Lower lobe of right lung (tissue), 2 donors: ENCODE data around the gene DHX8. TPM values are rescaled to one million over a fixed set of nuclear protein-coding genes. Genes with fewer than 3 reads are reported as not detected.

ENCODE experiments used
- ATAC-seq, 2 donors: fragments of 200-7000 bp; cut with Tn5 transposase; one replicate each; pipeline ENCODE4 v1.9.1; 2020 to 2022; ENCODE audit warnings: mild to moderate bottlenecking in 2 of 2, moderate library complexity in 2 of 2
- DNase-seq: peaks from one replicate; pipeline ENCODE4 v3.0.0-alpha.2; 2020
- H3K27ac ChIP-seq: fragments of 200-600 bp; one replicate; pipeline ENCODE4 v1.8.0; 2022
- H3K27me3 ChIP-seq: fragments of 200-600 bp; one replicate; pipeline ENCODE4 v1.8.0; 2022; ENCODE audit warnings: low read depth
- H3K36me3 ChIP-seq: fragments of 200-600 bp; one replicate; pipeline ENCODE4 v1.8.0; 2022; ENCODE audit warnings: mild to moderate bottlenecking
- H3K4me1 ChIP-seq: fragments of 200-600 bp; one replicate; pipeline ENCODE4 v1.8.0; 2022
- H3K4me3 ChIP-seq: fragments of 200-600 bp; one replicate; pipeline ENCODE4 v1.8.0; 2022; ENCODE audit warnings: mild to moderate bottlenecking
- H3K9me3 ChIP-seq: fragments of 200-600 bp; one replicate; pipeline ENCODE4 v1.8.0; 2022
- CTCF ChIP-seq: fragments of 200-600 bp; IDR thresholded peaks from one replicate; pipeline ENCODE4 v1.8.0; 2022; ENCODE audit warnings: antibody characterized with exemption, mild to moderate bottlenecking
- intact Hi-C: fragments of 100-400 bp; cut with DNase I; formaldehyde crosslinking; loops from one replicate; pipeline ENCODE4 v1.11.0; 2022
- total RNA-seq: library from RNA; stranded (reverse); fragmentation: NEBNext Ultra II Directional; extraction: Animal tissue kit (Norgen Biotek cat#: 25700); gene quantifications from one replicate; pipeline ENCODE4 v1.2.1, GENCODE V29; 2021
- donor health status: DM: no; HTN: yes; CAD: no; lungs with severe emphysema.

The DHX8 gene
- total RNA-seq, 1 donor from 2014 or later = 56.7 TPM

- no peak for TF ChIP-seq CTCF
- Histone ChIP-seq H3K9me3 (no peaks in the 10 kb centered on the region), H3K36me3 (no peaks in the 10 kb centered on the region), H3K4me1 (peaks cover 12% of the 10 kb centered on the region), H3K4me3 (no peak overlapping the region), H3K27me3 (no peaks in the 10 kb centered on the region), H3K27ac (no peak overlapping the region)
- ATAC-seq (peak in 1 of 2 donors; percentile 38), DNase-seq (no peak)
- intact Hi-C loops = no loop called here
Measured at GRCh38 chr17:43552229-43552837, 68.6 kb downstream of the DHX8 start.

GRCh38 chr17:43553573-43553972 is 69.8 kb downstream of the DHX8 start:
- ATAC-seq (no peak), DNase-seq (no peak)
- no peaks in the 10 kb centered on the region for H3K27me3 ChIP-seq
- TF ChIP-seq CTCF = no peak
- no peak overlapping the region for H3K4me3 ChIP-seq
- H3K27ac ChIP-seq = no peak overlapping the region
- H3K36me3 ChIP-seq = no peaks in the 10 kb centered on the region
- H3K9me3 ChIP-seq = no peaks in the 10 kb centered on the region
- intact Hi-C loops = no loop called here
- H3K4me1 ChIP-seq = peaks cover 12% of the 10 kb centered on the region

GRCh38 chr17:43554857-43555256 is 71.1 kb downstream of the DHX8 start:
- intact Hi-C loops = no loop called here
- H3K27me3 ChIP-seq = no peaks in the 10 kb centered on the region
- ATAC-seq (no peak), DNase-seq (no peak)
- no peak overlapping the region for H3K4me3 ChIP-seq
- H3K27ac ChIP-seq = no peak overlapping the region
- no peak for TF ChIP-seq CTCF
- peaks cover 12% of the 10 kb centered on the region for H3K4me1 ChIP-seq
- no peaks in the 10 kb centered on the region for H3K9me3 ChIP-seq
- H3K36me3 ChIP-seq = no peaks in the 10 kb centered on the region

- no peak overlapping the region for H3K27ac ChIP-seq
- H3K4me3 ChIP-seq = no peak overlapping the region
- no peaks in the 10 kb centered on the region for H3K27me3 ChIP-seq
- intact Hi-C loops = no loop called here
- H3K9me3 ChIP-seq = no peaks in the 10 kb centered on the region
- no peaks in the 10 kb centered on the region for H3K36me3 ChIP-seq
- H3K4me1 ChIP-seq = peaks cover 12% of the 10 kb centered on the region
- no peak for TF ChIP-seq CTCF
- peak; percentile 84 to 87 for ATAC-seq
- DNase-seq = peak; percentile 65
Measured at GRCh38 chr17:43556292-43556691, 72.5 kb downstream of the DHX8 start.

GRCh38 chr17:43558805-43559160 is 75.0 kb downstream of the DHX8 start:
- no peak for TF ChIP-seq CTCF
- no peak for ATAC-seq
- no peaks in the 10 kb centered on the region for H3K36me3 ChIP-seq
- H3K9me3 ChIP-seq = no peaks in the 10 kb centered on the region
- H3K4me3 ChIP-seq = no peak overlapping the region
- H3K27ac ChIP-seq = no peak overlapping the region
- H3K4me1 ChIP-seq = peaks cover 12% of the 10 kb centered on the region
- peaks cover 4% of the 10 kb centered on the region for H3K27me3 ChIP-seq
- intact Hi-C loops = no loop called here
- DNase-seq = no peak
